Stimulated activated CD4-positive, alpha-beta T cell treated with anti-CD3 and anti-CD28 coated beads, Interleukin-2, amount 100 ng/mL, for 24 hours (primary cell): ENCODE results near the gene NCOR1.
"Not testable (repeated sequence)": the region's sequence is repeated elsewhere in the genome, so short reads cannot be mapped to it uniquely, and the experiment has no call there.

Experiments
- DNase-seq, 2 donors: peaks; one replicate each; pipeline ENCODE4 v3.0.0-alpha.2; 2020

The NCOR1 gene

GRCh38 chr17:16214190-16215001, 938 bp downstream of the NCOR1 start:
- no peak for DNase-seq

GRCh38 chr17:16212793-16213192, 2.5 kb downstream of the NCOR1 start:
- DNase-seq, result no peak

- no peak for DNase-seq
These were observed 3.7 kb downstream of the NCOR1 start for GRCh38 chr17:16211590-16211989.

- DNase-seq, result not testable (repeated sequence)
These were observed 10.6 kb downstream of the NCOR1 start for GRCh38 chr17:16204763-16205162.

- not testable (repeated sequence) for DNase-seq
These were observed 12.5 kb downstream of the NCOR1 start for GRCh38 chr17:16202554-16203500.

GRCh38 chr17:16201693-16202131, 13.6 kb downstream of the NCOR1 start:
- not testable (repeated sequence) for DNase-seq

GRCh38 chr17:16199093-16199492, 16.2 kb downstream of the NCOR1 start:
- no peak for DNase-seq

- DNase-seq, result no peak
These were observed 18.1 kb downstream of the NCOR1 start for GRCh38 chr17:16197276-16197675.

- DNase-seq, result not testable (repeated sequence)
These were observed 21.0 kb downstream of the NCOR1 start for GRCh38 chr17:16194307-16194835.

- DNase-seq, result no peak
These were observed 23.7 kb downstream of the NCOR1 start for GRCh38 chr17:16191604-16192003.

GRCh38 chr17:16190703-16191360, 24.5 kb downstream of the NCOR1 start:
- DNase-seq, result no peak

- DNase-seq, result no peak
These were observed 25.5 kb downstream of the NCOR1 start for GRCh38 chr17:16189791-16190348.

- DNase-seq, result no peak
These were observed 27.7 kb downstream of the NCOR1 start for GRCh38 chr17:16187642-16188041.

GRCh38 chr17:16181581-16181980, 33.8 kb downstream of the NCOR1 start:
- no peak for DNase-seq

GRCh38 chr17:16178836-16179235, 36.5 kb downstream of the NCOR1 start:
- no peak for DNase-seq

GRCh38 chr17:16171613-16172012, 43.7 kb downstream of the NCOR1 start:
- DNase-seq, result no peak

GRCh38 chr17:16166766-16167165, 48.6 kb downstream of the NCOR1 start:
- DNase-seq, result not testable (repeated sequence)

GRCh38 chr17:16158714-16159113, 56.6 kb downstream of the NCOR1 start:
- no peak for DNase-seq

GRCh38 chr17:16155536-16155935, 59.8 kb downstream of the NCOR1 start:
- DNase-seq, result no peak

GRCh38 chr17:16152326-16152725, 63.0 kb downstream of the NCOR1 start:
- DNase-seq, result not testable (repeated sequence)

- no peak for DNase-seq
These were observed 65.0 kb downstream of the NCOR1 start for GRCh38 chr17:16150251-16150856.

- DNase-seq, result no peak
These were observed 66.7 kb downstream of the NCOR1 start for GRCh38 chr17:16148596-16148995.
